22Rv1 (cell line): Measurements from ENCODE around the gene SGSH.

Experiments
- H3K27ac ChIP-seq: fragments of 450-650 bp; 2 replicates; pipeline ENCODE4 v1.5.1; 2017
- ZFX ChIP-seq: fragments of 450-650 bp; IDR thresholded peaks from 2 replicates; pipeline ENCODE4 v1.6.1; 2017; ENCODE audit warnings: antibody characterized with exemption, borderline replicate concordance
- TF ChIP-seq, protein P1 (sequence below): fragments of 450-650 bp; IDR thresholded peaks from 2 replicates; pipeline ENCODE4 v1.5.1; 2017; ENCODE audit warnings: mild to moderate bottlenecking

SGSH gene

DNA sequence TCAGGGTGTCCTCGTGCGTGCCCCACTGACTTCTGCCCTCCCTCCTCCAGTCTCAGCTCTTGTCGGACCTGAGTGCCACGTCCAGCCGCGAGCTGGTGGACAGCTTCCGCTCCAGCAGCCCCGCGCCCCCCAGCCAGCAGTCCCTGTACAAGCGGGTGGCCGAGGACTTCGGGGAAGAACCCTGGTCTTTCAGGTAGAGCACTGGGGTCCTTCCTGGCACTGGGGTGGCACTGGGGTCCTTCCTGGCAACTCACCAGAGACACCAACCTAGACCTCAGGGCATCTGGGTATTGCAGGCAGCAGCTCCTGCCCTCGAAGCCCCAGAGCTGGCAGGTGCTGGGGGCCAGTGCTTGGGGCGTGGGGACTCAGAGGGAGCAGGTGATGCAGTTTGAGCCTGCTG, 25.0 kb downstream of the SGSH start:
- H3K27ac ChIP-seq, result no peak overlapping the region
- TF ChIP-seq ZFX, result no peak
- TF ChIP-seq, protein P1, sequence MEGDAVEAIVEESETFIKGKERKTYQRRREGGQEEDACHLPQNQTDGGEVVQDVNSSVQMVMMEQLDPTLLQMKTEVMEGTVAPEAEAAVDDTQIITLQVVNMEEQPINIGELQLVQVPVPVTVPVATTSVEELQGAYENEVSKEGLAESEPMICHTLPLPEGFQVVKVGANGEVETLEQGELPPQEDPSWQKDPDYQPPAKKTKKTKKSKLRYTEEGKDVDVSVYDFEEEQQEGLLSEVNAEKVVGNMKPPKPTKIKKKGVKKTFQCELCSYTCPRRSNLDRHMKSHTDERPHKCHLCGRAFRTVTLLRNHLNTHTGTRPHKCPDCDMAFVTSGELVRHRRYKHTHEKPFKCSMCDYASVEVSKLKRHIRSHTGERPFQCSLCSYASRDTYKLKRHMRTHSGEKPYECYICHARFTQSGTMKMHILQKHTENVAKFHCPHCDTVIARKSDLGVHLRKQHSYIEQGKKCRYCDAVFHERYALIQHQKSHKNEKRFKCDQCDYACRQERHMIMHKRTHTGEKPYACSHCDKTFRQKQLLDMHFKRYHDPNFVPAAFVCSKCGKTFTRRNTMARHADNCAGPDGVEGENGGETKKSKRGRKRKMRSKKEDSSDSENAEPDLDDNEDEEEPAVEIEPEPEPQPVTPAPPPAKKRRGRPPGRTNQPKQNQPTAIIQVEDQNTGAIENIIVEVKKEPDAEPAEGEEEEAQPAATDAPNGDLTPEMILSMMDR, result no peak

DNA sequence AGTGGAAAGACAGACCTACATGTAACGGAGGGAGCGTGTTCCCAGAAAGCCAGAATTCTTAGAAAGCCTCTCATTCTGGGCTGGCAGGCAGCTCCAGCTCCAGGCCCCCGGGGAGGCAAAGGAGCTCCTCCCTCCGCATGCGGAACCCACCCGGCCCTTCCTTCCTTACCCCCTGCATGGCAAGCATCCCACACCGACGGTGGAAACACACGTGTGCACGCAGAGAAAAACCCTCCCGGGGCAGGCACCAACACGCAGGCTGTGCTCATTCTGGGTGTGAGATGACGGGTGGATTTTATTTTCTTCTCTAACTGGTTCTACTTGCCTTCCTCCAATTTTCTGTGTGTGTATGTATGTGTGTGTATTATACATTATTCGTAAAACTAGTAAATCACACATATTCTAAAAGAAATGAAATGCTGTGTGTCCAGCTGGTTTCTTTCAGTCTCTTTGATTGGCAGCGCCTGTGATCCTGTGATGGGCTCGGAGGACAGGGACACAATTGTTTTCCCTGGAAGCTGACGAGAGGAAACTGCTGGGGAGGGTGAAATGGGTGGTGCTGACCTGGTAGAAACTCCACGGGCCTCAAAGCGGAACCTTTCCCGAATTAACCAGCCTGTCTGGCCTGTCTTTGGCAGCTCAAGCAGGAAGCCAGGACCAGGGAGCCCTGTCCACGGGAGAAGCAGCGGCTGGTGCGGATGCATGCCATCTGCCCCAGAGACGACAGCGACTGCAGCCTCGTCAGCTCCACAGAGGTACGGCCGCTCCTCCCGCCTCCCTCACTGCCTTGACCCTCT, 28.1 kb downstream of the SGSH start:
- H3K27ac ChIP-seq, result no peak overlapping the region
- TF ChIP-seq ZFX, result no peak
- TF ChIP-seq, protein P1, result no peak

DNA sequence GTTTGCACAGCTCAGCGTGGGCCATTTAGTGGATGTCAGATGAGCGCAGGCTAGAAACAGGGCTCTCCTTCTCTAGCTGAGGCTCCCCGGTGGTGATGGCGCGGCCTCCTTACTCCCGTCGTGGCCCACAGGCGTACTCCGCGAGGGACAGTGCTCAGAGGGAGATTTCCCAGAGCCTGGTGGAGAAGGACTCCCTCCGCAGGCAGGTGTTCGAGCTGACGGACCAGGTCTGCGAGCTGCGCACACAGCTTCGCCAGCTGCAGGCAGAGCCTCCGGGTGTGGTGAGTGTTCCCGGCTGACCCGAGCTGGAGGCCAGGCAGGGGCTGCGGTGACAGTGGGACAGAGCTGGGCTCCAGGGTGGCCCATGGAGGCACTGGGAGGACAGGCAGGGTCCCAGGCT, 28.9 kb downstream of the SGSH start:
- no peak overlapping the region for H3K27ac ChIP-seq
- no peak for TF ChIP-seq ZFX
- TF ChIP-seq, protein P1, result no peak

DNA sequence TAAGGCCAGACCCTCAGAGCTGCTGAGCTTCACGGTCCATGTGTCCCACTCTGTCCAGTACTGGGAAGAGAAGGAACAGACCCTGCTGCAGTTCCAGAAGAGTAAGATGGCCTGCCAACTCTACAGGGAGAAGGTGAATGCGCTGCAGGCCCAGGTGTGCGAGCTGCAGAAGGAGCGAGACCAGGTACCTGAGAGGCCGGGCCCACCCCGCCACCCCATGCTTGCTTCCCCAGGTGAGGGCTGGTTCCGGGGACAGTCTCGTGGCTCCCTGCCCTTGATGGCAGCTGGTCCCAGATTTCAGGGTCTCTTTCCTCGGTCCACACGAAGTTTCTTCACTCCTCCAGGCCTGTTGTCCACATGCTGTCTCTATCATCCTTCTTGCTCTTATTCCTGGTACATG, 29.4 kb downstream of the SGSH start:
- TF ChIP-seq ZFX, result no peak
- TF ChIP-seq, protein P1, result no peak
- no peak overlapping the region for H3K27ac ChIP-seq

DNA sequence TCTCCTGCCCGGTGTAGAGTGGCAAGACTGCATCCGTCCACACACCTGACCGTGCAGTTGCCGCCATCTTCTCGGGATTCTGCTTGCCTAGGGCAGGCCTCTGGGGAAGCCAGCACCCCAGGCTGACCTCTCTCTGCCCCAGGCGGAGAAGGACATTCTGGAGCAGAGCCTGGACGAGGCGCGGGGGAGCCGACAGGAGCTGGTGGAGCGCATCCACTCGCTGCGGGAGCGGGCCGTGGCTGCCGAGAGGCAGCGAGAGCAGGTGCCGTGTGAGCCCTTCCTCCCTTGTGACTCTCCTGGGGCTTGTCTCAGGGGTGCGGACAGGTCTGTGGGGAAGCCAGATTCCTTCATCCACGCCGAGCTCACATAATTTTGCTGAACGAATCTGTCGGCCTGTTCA, 30.5 kb downstream of the SGSH start:
- TF ChIP-seq, protein P1, result no peak
- no peak for TF ChIP-seq ZFX

DNA sequence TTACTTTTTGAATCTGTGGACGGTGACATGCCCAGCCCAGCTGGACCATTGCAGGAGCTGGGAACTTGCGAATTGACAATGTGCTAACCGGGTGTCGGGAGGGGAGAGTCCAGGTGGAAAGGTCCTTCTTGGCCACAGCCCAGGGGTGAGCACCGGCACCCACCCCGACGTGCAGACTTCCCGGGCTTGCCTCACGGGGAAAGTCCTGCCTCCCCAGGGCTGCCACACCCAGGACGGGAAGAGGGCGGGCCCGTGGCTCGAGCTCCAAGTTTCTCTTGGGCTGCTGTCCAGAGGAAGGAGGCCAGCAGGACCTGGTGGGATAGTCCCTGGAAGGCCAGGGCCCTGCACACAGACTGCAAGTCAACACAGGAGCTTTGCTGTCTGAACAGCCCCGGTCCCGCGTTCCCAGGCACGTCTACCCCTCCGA, 32.6 kb downstream of the SGSH start:
- TF ChIP-seq ZFX, result no peak
- TF ChIP-seq, protein P1, result no peak
- H3K27ac ChIP-seq, result no peak overlapping the region

More for the DNA sequence above, 30.5 kb downstream of the SGSH start:
- H3K27ac ChIP-seq, result no peak overlapping the region

DNA sequence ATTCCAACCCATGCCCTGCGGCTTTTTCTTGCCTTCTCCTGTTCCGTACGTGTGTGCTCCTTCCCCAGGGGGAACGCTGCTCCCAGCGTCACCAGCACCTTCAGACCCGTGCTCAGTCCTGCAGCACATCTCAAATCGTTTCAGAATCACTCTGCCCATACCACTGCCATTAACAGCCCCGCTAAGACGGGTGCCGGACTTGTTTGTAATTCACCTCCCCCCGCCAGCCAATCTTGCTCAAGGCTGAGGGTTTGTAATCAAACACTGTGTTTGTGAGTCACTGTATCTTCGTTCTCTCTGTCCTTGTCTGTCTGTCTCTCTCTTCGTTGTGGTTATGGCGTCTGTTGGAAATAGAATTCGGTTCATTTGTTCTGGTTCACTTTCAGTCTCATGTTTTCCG, 33.0 kb downstream of the SGSH start:
- TF ChIP-seq, protein P1, result no peak
- no peak overlapping the region for H3K27ac ChIP-seq
